Measurements from ENCODE around the gene TPST1.

GRCh38 chr7:66296001-66296521 lies 90.9 kb downstream of the TPST1 start:
- TF ChIP-seq GATA2 (IDR thresholded peaks at IDR 0.05; ENCODE audit: low read depth, low read length) (no peak), GATA3 (IDR thresholded peaks at IDR 0.05; ENCODE audit: low read depth, low read length) (no peak)
